NCI-H69 (cell line): ENCODE results near the gene RBM12.
"Not testable (repeated sequence)": the region's sequence is repeated elsewhere in the genome, so short reads cannot be mapped to it uniquely, and the experiment has no call there.

Experiments
- DNase-seq: peaks from one replicate; lab custom pipeline; 2025; lab: John Stamatoyannopoulos, UW

Gene RBM12, protein sequence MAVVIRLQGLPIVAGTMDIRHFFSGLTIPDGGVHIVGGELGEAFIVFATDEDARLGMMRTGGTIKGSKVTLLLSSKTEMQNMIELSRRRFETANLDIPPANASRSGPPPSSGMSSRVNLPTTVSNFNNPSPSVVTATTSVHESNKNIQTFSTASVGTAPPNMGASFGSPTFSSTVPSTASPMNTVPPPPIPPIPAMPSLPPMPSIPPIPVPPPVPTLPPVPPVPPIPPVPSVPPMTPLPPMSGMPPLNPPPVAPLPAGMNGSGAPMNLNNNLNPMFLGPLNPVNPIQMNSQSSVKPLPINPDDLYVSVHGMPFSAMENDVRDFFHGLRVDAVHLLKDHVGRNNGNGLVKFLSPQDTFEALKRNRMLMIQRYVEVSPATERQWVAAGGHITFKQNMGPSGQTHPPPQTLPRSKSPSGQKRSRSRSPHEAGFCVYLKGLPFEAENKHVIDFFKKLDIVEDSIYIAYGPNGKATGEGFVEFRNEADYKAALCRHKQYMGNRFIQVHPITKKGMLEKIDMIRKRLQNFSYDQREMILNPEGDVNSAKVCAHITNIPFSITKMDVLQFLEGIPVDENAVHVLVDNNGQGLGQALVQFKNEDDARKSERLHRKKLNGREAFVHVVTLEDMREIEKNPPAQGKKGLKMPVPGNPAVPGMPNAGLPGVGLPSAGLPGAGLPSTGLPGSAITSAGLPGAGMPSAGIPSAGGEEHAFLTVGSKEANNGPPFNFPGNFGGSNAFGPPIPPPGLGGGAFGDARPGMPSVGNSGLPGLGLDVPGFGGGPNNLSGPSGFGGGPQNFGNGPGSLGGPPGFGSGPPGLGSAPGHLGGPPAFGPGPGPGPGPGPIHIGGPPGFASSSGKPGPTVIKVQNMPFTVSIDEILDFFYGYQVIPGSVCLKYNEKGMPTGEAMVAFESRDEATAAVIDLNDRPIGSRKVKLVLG

DNA sequence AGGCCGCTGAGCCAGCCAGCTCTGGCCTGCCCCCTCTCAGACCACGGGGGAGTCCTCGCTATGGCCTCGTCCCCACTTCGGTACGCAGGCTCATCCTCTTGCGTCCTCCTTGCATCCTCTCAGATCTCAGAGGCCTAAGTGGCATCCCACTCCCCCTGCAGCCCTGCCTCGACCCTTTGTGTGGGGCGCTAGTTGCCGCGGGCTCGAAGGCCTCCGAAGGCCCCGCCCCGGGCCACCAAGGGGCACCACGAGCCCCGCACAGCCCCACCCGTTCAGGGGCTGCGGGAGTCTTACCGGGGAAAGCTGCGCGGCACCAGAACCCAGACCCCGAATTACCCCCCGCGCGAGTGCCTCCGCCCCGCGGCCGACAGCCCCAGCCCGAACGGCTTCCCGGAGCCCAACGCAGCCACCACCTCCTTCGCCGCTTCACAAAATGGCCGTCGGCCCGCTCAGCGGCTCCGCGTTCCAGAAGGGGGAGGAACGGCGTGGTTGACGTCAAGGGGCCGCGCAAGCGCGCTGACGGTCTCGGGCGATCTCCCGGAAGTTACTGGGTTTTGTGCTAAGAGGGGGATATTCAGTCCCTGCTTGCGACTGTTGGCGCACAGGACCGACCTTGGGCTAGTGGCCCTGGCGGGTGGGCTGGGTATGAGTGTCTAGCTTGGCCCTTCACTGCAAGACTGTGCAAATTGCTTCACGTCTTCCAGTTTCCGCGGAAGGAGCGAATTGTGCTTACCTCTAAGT, at the start of gene RBM12, which contains the start of gene CPNE1:
RBM12 (minus strand) TSS at position 435 of the 741 bp plus-strand sequence. CDS start 9,578 bp downstream, outside the sequence.
CPNE1 (minus strand) TSS at position 435 of the 741 bp plus-strand sequence. CDS start 31,977 bp downstream, outside the sequence.
- DNase-seq, result peak; percentile 98

DNA sequence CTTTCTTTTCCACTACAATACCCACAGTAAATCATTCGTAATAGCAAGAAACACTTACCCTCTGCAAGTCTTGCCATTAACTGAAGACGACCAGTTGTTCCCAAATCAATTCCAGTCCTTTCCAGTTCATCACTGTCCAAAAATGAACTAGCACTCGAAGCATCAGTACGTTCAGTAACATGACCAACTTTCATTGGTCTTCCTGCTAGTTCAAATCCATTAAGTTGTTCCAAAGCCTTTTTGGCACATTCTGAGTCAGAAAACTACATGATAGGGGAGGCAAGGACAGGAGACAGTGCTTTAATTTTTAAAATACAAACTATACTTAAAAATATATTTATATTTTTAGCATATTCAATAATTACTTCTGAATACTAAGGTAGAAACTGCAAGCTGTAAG, 49.4 kb upstream of the RBM12 start:
- no peak for DNase-seq

DNA sequence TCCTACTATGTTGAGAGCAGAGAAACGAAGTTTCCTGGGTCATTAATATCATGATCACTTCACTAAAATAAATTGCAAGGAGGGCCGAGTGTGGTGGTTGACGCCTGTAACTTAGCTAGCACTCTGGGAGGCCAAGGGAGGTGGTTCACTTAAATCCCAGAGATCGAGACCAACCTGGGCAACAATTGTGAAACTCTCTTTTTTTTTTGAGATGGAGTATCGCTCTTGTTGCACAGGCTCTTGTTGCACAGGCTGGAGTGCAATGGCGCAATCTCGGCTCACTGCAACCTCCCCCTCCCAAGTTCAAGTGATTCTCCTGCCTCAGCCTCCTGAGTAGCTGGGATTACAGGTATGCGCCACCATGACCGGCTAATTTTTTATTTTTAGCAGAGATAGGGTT, 48.4 kb upstream of the RBM12 start:
- DNase-seq, result not testable (repeated sequence)

DNA sequence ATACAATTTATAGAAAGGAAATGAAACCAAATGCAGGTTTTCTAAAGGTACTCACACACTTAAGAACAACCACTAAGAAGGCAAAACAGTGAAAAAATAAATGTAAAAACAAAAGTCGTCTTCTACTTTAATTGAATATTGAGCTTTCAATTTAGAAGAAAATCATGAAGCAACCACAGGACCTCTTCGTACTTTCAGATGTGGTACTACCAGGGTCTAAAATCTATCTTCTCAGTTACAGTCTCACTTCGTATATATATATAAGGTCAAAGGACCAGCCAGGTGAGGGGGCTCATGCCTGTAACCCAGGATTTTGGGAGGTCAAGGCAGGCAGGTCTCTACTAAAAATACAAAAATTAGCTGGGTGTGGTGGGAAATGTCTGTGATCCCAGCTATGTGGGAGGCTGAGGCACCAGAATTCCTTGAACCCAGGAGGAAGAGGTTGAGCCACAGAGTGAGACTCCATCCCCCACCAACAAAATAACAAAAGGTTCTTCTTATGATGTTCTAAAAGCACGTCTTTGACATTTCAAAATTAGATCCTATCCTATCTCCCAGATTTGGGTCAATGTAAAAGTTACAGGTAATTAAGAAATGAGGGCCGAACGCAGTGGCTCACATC, 47.0 kb upstream of the RBM12 start:
- DNase-seq, result no peak

DNA sequence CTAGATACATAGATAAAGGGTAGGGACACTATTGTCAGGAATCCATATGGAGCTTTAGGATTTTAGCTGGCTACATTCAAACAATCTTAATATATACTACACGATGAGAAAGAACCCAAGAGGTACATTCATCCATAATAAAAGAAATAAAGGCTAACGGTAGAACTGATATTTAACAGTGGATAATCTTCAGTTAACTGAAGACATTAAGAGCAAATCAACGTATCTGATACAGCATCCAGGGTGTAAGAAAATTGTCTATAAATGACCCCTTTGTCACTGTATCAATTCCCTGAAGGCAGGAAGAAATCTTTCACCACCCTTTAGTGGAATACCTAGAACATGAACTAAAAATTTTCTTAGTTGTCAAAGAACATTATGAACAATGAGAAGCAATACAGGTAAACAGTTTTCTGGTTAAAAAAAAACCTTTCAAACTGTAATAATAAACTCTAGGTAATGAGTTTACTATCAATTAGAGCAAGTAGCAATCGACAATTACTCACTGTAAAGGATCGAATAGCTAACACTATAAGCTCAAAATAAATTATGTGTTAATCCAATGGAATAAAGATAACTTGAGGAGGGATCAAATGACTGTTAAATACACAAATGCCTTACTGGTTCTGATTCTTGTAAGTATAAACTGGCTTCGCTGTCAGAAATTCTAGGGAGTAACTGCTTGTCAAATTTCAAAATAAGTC, 46.3 kb upstream of the RBM12 start:
- no peak for DNase-seq

DNA sequence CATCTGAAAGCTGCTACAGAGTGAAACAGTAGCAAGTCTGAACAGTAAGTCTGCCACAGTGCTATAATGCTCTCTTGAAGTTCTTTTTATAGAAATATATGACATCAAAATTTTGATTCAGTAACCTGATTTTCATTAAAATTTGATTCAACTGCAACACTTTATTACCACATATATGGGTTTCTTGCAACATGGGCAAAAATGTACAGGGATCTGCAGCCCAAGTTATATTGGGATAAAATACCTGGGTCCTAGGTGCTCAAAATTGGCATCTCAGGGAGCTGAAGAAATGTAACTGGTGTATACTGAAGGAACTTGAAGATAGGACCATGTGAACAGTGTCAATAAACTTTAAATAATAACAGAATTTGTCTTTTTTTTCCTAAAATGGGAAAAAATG, 45.3 kb upstream of the RBM12 start:
- no peak for DNase-seq

DNA sequence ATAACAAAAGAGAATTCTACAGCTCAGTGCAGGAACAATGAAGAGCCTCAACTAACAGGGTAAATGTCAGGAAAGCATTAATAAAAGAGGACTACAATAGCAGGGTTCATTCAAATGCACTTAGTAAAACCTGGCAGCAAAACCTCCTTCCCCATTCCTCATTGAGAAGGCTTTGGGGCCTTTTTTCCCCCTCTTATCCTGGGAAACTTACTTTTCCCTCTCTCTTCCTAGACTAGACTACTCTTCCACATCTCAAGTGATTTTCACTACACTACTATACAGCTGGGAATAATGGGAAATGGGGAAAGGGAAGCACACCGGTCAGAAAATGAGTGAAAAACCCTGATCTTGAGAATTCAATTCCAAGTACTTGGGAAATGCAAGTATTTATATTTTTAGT, 44.6 kb upstream of the RBM12 start:
- no peak for DNase-seq

DNA sequence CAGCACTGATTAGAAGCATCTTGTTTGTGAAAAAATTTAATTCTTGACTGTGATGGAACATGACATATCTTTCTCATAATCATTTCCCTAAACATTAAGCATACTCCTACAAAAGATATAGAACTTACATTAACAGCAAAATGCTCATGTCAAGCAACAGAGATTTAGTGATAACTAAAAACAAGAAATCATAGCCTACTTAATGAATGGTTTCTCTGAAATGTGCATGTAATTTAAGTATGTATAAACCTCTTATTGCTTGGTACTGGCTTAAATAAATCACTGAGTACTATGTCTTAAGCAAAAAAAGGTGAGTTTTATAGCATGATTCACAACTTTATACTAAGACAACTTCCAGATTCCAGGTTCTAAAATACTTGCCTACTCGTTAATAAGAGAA, 43.8 kb upstream of the RBM12 start:
- DNase-seq, result no peak

DNA sequence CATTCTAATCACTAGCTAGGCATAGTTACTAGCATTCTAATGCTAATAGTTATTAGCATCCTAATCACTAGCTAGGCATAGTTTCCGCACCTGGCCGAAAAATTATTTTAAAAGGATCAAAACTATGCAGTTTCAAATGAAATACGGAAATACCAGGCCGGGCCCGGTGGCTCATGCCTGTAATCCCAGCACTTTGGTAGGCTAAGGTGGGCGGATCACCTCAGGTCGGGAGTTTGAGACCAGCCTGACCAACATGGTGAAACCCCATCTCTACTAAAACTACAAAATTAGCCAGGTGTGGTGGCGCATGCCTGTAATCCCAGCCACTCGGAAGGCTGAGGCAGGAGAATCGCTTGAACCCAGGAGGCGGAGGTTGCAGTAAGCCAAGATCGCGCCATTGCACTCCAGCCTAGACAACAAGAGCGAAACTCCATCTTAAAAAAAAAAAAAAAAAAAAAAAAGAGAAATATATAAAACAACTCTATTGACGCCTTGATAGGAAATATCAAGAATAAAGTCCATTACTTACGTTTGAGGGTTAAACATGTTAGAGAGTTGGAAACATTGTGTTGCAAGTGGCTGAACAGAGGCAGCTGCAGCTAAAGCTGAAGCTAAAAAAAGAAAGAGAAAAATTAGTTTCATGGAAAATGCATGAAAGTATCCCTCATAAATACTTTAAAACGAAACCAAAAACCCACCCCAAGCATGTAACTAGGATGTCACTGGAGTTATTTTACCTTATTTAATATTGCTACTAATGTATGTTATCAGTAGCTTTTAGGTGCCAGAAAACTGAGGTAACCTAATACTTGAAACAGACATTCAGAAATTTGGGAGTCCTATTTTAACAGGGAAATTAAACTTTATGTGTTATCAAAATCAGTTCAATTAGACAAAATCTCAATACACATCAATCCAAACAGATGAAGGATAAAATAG, 42.2 kb upstream of the RBM12 start:
- not testable (repeated sequence) for DNase-seq

DNA sequence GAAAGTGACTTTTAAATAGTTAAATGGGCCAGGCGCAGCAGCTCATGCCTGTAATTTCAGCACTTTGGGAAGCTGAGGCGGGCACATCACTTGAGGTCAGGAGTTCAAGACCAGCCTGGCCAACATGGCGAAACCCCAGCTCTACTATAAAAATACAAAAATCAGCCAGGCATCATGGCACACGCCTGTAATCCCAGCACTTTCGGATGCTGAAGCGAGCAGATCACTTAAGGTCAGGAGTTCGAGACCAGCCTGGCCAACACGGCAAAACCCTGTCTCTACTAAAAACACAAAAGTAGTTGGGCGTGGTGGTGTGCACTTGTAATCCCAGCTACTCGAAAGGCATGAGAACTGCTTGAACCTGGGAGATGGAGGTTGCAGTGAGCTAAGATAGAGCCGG, 41.2 kb upstream of the RBM12 start:
- not testable (repeated sequence) for DNase-seq

DNA sequence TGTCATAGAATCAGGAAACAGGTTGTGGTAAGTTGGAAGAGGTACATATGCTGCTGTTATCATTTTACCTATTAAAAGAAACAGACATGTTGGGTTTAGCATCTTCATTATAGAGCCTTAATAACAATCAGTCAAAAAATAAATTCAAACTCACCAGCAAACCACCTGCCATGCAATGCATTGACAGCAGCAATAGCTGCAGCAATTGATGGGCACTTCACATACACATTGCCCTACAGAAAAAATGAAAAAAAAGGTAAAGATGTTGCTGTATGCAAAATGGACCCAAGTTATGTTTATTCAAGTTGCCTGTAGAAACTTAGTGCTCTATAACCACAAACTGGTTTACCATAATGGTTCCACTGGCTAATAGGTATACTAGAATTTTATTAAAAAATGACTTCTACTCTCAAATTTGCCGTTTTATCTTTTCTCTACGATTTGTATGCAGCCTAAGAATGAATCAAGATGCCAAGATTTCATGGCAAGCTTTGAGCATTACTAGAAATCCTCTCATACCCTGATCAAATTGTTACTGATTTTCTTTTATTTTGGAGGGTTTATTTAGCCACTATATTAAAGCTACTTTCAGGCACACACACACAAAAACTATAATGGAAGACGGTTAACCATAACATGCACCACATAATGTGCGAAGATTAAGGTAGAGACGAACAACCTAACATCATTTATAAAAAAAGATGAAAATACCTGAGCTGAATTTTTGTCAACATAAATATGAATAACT, 40.0 kb upstream of the RBM12 start:
- no peak for DNase-seq

DNA sequence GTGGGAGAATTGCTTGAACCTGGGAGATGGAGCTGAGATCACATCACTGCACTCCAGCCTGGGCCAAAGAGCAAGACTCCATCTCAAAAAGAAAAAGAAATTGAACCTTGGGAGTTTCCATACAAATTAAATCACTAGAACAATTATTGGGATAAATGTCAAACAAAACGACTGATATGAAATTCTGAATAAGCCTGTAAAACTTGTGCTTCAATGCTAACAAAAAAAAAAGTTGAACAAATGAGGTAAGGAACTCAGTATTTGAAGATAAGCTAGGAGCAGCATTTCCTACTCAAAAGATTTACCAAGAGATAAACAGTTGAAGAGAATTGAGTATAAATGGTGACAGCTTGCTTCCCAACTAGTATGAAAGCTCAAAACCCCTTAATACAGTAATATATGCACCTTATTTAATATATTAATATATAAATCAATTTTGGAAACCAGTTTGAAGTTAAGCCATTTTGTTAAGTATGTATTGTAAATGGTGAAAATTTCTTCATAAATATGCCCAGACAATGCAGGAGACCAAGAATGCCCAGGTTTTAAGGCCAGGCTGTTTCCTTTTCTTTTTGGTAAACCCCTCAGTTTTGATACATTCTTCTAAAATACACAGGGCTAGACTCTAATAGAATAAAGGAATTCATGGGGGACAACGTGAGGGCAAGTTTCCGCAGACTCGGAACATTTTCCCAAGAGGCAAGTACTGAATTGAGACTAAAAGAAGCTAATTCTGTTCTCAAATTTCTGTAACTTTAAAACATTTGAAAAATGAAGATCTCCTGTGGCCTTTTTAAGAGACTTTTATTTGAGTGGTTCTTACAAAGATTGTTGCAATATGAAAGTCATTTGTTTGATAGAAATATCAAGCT, 38.4 kb upstream of the RBM12 start:
- no peak for DNase-seq

DNA sequence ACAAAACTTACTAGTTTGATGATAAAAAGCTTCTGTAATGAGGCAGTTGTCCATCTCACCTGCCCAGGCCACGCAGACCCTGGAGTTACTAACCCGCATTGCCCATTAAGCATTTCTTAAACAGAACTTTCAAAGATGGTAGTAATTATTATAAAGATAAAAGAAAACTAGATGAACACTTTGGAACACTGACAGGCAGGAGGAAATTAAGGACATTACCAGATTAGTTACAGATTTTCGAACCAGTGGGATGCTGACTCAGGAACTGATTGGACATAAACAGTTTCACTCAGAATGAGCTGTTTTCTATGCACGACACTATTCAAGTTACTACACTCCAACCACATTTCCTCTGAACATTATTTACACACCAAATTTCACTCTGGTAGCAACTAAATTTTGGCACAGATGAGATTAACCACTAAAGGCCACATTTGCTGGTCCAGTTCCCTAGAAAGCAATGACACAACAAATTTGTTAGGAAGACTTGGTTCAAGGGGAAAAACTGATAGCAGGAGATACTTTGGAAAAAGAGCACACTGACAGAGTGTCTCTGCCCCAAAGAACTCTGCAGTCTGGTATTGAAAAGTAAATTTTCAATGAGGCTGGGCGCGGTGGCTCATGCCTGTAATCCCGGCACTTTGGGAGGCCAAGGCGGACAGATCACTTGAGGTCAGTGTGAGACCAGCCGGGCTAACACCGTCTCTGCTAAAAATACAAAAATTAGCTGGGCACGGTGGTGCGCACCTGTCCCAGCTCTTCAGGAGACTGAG, 37.5 kb upstream of the RBM12 start:
- DNase-seq, result no peak

DNA sequence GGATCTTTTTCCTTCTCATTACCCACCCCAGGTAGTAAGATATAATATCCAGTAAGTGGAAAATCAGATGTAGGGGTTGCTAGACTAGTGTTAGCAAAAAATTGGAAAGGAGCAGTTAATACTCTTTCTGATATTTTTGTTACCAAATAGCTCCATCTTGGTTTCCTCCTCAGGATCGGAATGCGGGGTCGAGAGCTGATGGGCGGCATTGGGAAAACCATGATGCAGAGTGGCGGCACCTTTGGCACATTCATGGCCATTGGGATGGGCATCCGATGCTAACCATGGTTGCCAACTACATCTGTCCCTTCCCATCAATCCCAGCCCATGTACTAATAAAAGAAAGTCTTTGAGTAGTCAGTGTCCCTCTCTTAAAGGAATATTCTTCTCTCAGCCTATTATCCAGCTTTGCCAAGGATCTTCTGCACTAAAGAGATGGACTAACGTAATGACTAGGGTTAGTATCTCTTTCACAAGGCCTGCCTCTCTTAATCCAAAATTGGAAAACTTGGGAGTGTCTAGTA, 36.0 kb upstream of the RBM12 start:
- DNase-seq, result no peak

DNA sequence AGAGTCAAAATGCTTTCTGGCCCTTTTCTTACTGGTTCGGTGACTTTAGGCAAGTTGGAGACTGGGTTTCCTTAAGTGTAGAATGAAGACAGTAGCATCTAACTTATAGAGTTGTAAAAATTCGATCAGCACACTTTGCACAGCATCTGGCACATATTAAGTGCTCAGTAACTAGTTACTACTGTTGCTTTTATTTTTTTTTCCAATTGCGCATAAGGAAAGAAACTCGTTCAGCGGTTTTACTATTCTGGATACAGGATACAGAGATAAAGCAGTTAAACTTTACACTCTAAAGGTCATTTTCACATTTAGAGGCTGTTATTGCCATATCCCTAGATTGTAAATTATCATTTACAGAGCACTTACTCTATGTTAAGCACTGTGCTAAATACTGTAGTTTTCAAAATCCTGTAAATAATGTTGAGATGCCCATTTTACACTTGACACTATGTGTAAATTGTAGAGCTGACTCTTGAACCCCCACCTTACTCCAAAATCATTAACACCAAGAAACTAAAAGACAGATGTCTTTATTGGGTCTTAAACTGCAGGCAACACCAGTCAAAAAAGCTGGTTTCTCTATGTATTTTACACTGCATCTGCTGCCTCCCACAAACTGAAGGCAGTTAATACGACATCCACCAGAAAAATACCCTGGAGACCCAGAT, 35.4 kb upstream of the RBM12 start:
- DNase-seq, result no peak

DNA sequence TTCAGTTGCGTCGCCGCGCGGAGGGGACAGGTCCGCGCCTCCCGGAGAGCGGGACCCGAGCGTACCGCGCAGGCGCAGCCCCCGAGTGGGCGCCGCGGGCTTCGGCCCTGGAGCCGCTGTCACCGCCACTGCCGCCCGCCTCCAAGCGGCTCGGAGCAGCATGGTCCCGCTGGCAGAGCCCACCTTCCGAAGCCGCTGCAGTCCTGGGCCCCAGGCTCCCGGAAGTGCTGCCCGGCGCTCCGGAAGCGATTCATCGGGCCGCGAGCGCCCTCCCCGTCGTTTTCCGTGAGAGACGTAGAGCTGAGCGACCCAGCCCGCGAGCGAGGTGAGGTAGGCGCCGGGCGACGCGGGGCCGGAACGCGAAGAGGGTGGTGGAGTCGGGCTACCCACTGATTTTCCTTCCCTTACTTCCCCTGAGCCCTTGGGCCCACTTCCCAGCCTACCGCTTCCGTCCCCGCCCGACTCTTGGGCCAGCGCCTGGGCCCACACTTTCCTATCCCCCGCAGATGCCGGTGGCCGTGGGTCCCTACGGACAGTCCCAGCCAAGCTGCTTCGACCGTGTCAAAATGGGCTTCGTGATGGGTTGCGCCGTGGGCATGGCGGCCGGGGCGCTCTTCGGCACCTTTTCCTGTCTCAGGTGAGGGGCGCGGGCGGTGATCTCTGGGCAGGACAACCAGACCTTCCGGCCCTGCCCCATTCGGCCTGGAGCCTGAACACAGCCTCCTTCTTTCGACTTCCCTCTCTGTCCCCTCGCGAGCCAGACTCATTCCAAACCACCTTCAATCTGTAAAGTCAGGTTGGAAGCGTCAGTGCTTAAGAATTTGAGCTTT, 34.6 kb upstream of the RBM12 start, which contains the start of the genes NFS1 and ROMO1:
NFS1 (minus strand) TSS at position 226 of the 830 bp plus-strand sequence; CDS start at position 162, 64 bp downstream.
ROMO1 (plus strand) TSS at position 279 of the 830 bp plus-strand sequence; CDS start at position 507, 228 bp downstream.
- peak; percentile 93 for DNase-seq
